D721Med (cell line): ENCODE results near the gene ZNF862.

Source experiments
- DNase-seq: peaks from one replicate; pipeline ENCODE4 v3.0.0; 2011; ENCODE audit warnings: low spot score; ENCODE audit not compliant: insufficient read length
- FAIRE-seq: peaks from 2 replicates; lab custom pipeline; 2011; peaks lifted over from hg19 to GRCh38; lab: Jason Lieb, UNC
- TF ChIP-seq, protein P1 (sequence below): IDR thresholded peaks from 2 replicates; pipeline ENCODE4 v1.5.1; 2012; ENCODE audit warnings: mild to moderate bottlenecking, control low read depth; ENCODE audit not compliant: insufficient read depth; ENCODE audit errors: missing control alignments

ZNF862 gene

DNA sequence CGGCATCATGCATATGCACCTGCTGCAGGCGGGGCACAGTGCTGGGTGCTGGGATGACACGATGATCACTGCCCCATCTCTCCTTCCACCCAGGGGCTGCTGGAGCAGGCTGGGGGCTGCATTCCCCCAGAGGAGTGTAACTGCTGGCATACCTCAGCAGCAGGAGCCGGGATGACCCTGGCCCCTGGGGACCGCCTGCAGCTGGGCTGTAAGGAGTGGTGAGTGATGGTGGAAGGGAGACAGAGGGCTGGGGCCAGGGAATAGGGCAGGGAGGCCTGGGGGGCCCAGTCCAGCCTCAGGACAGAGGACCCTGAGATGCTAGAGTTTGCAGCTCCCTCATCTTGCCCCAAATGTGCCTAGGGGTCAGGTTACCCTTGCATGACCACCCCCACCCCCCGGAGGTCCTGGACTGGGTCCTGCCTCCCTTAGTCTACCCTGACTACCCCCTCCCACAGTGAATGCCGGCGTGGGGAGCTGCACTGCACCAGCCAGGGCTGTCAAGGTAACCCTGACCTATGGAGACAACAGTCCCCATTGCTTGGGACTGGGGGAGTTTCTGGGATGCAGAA lies 14.5 kb upstream of the ZNF862 start:
- DNase-seq, result no peak

DNA sequence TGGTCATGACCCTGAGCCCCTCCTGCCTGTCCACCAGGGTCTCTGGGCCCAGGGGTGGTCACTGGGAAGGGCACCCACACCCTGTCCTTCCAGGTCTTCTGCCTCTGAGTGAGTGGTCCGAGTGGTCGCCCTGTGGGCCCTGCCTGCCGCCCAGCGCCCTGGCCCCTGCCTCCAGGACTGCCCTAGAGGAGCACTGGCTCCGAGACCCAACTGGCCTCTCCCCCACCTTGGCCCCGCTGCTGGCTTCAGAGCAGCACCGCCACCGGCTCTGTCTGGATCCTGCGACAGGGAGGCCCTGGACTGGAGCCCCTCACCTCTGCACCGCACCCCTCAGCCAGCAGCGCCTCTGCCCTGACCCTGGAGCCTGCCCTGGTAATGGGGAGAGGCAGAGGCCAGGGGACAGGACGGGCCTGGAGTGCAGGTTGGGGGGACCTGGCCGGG lies 13.9 kb upstream of the ZNF862 start:
- DNase-seq (no peak), FAIRE-seq (no peak)
- TF ChIP-seq, protein P1, sequence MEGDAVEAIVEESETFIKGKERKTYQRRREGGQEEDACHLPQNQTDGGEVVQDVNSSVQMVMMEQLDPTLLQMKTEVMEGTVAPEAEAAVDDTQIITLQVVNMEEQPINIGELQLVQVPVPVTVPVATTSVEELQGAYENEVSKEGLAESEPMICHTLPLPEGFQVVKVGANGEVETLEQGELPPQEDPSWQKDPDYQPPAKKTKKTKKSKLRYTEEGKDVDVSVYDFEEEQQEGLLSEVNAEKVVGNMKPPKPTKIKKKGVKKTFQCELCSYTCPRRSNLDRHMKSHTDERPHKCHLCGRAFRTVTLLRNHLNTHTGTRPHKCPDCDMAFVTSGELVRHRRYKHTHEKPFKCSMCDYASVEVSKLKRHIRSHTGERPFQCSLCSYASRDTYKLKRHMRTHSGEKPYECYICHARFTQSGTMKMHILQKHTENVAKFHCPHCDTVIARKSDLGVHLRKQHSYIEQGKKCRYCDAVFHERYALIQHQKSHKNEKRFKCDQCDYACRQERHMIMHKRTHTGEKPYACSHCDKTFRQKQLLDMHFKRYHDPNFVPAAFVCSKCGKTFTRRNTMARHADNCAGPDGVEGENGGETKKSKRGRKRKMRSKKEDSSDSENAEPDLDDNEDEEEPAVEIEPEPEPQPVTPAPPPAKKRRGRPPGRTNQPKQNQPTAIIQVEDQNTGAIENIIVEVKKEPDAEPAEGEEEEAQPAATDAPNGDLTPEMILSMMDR, result no peak

More for the DNA sequence above, 14.5 kb upstream of the ZNF862 start:
- TF ChIP-seq, protein P1, result no peak
- FAIRE-seq, result no peak

DNA sequence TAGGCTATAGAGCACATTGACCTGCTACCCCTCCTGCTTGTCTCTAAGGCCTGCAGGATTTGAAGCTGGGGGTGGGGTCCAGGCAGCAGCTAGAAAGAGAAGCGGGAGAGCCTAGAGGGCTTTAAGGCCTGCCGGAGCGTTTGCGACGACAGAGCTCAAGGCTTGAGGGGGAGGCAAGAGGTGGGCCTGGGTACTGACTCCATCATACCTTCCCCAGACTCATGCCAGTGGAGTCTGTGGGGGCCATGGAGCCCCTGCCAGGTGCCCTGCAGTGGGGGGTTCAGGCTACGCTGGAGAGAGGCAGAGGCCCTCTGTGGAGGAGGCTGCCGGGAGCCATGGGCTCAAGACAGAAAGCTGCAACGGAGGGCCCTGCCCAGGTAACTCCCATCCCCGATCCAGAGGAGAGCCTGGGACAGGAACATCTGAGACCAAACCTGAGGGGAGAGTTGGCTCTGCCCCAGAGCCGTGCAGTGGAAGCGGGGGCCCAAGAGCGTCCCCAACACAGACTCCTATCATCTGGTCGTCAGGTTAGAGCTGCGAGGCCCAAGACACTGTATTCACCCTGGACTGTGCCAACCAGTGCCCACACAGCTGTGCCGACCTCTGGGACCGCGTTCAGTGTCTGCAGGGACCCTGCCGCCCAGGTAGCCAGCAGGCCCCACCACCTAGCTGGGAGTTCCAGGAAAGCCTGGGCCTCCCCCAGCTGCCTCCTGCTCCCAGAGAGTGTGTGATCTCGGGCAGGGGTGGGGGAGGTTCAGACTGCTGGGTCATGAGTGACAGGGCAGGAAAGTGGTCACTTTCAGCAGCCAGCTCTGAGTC lies 13.2 kb upstream of the ZNF862 start:
- FAIRE-seq, result no peak
- no peak for DNase-seq
- TF ChIP-seq, protein P1, result no peak

DNA sequence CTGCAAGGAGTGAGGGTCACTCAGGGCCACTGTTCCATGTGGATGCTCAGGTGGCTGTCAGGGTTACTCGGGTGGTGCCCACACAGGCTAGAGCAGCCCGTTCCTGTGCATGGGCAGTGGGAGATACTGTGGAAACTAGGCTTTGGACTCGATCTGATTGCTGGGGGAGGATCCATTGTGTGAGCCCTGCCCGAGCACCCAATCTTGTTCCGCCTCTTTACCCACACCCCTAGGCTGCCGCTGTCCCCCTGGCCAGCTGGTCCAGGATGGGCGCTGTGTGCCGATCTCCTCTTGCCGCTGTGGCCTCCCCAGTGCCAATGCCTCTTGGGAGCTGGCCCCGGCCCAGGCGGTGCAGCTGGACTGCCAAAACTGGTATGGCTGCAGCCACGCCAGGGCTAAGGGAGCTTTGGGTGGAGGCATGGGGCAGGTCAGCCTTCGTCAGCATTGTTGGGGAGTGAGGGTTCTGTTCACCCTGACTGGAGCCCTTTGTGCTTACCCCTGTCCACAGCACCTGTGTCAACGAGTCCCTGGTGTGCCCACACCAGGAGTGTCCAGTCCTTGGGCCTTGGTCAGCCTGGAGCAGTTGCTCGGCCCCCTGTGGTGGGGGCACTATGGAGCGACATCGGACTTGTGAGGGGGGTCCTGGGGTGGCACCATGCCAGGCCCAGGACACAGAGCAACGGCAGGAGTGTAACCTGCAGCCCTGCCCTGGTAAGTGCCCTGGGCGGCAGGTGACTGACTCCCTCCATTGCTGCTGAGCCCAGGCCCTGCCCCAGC lies 12.4 kb upstream of the ZNF862 start:
- no peak for FAIRE-seq

DNA sequence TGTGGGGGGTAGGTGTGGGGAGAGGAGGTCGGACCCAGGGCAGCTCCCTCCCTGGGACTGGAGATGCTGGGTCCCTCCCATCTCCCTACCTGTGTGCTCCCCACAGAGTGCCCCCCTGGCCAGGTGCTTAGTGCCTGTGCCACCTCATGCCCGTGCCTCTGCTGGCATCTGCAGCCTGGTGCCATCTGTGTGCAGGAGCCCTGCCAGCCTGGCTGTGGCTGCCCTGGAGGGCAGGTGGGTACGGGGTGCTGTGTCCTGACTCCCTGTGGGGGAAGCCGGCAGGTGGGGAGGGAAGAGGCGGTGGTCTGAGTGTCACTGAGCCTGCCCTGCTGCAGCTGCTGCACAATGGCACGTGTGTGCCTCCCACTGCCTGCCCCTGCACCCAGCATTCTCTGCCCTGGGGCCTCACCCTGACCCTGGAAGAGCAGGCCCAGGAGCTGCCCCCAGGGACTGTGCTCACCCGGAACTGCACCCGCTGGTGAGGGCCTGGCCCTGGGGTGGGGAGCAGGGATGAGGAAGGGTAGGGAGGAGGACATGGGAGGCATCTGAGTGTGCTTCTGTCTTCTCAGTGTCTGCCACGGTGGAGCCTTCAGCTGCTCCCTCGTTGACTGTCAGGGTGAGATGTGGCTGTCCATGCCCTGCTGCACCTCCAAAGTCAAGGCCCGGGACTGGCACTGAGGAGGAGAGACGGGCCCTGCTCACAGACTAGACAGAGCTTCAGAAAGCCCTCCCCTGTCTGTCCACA lies 11.7 kb upstream of the ZNF862 start:
- no peak for FAIRE-seq
- TF ChIP-seq, protein P1, result no peak
- no peak for DNase-seq

More for the DNA sequence above, 12.4 kb upstream of the ZNF862 start:
- DNase-seq, result no peak
- TF ChIP-seq, protein P1, result no peak

DNA sequence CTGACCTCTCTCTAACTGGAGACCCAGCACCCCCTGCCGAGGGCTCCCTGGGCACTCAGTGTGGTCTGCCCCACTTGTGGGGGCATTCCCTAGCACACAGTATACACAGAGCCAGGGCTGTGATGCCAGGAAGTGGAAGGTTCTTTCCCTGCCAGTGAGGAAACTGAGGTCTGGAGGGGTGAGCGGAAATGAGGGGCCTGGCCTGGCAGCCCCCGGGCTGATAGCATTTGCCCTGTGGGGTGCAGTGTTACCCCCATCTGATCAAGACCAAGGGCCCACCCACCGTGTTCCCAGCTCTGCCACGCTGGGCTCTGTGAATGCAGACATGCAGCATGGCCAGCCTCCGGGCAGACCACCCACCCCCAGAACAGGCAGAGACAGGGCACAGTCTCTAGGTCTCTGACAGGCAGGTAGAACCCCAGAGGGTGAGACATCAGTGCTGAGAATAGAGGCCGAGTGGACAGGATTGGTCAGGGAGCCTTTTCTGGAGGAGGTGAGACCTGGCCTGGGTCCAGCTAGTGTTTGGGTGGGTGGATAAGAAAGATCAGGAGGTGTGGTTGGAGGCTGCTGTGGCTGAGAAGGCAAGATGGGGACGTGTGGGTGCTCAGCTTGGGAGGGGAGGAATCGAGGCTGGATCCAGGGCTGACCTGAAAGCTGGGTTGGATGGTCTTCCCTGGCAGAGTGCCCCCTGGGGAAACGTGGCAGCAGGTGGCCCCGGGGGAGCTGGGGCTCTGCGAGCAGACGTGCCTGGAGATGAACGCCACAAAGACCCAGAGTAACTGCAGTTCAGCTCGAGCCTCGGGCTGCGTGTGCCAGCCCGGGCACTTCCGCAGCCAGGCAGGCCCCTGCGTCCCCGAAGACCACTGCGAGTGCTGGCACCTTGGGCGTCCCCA lies 10.8 kb upstream of the ZNF862 start:
- no peak for DNase-seq
- FAIRE-seq, result no peak
- TF ChIP-seq, protein P1, result no peak
